ENCODE measurements around the gene PCK2.
A peak's percentile ranks its signal among the peaks of the same experiment; 100 is the strongest.

PCK2 gene

DNA sequence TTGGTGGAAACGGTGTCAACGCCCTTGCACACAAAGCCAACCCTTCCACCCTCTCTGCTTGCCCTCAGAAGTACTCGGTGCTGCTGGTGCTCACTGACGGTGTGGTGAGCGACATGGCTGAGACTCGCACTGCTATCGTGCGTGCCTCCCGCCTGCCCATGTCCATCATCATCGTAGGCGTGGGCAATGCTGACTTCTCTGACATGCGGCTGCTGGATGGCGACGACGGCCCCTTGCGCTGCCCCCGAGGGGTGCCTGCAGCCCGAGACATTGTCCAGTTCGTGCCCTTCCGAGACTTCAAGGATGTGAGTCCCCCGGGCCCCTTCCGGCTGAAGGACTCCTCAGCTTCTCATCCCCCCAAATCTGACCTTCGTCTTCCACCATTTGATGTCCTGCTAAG, 17.0 kb upstream of the PCK2 start:
- DNase-seq = no peak

DNA sequence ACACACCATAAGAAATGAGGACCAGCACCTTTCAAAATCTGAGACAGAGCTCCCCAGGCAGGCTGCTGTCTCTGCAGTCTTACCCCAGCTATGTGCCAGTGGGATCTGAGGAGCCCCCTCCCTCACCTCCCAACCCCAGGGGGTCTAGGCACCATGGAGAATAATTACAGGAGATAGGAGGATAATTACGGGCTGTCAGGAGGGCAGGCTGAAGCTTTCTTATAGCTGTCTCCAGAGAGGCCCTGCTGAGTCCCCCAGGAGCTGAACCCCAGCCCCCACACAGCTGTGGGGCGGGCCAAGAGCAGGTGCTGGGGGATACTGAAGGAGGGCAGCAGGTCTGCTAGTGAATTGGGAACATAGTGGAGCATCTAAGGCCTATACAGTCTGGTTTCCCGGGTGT, 16.0 kb upstream of the PCK2 start:
- no peak for DNase-seq

DNA sequence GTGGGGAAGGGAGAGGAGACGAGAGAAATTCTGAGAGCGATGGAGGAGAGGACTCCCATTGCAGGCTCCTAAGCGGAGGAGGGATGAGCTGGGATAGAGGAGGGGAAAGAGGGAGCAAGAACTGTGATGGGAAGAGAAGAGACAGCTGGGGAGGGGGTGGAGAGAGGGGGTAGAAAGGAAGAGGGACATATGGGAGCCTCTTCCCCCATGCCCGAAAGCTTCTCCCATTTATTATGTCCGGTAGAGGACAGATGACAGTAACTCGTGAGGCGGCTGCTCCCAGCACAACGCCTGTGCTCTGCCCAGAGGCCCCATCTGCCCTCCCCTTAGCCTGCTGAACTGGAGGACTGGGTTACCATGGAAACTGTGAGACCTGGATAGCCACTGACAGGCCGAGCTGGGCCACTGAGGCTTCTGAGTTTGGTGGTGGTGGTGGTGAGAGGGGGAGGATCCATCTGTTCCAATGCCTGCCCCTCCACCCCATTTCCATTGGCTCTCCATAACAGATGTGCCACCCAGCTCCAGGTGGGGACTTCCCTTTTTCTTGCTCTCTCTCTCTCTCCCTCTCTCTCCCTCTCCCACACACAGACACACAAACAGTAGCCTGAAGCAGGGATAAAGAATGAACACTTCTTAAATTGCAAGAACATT, 14.5 kb upstream of the PCK2 start:
- no peak for DNase-seq

DNA sequence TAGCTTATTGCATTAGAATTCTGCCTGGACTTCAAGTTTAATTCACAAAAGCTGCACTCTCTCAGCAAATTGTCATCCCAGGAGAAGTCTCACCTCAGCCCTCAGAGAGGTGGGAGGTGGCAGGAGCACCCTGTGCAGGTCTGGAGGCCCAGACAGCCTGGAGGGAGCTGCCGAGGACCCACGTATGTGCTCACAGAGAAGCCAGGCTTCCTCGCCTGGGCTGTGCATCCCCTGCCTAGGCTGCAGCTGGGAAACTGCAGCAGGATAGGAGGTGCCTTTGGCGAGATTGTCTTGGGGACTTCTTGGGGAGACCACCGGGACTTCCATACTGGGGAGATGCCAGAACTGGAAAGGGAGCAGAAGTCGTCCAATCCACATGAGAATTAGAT, 14.0 kb upstream of the PCK2 start:
- no peak for DNase-seq

DNA sequence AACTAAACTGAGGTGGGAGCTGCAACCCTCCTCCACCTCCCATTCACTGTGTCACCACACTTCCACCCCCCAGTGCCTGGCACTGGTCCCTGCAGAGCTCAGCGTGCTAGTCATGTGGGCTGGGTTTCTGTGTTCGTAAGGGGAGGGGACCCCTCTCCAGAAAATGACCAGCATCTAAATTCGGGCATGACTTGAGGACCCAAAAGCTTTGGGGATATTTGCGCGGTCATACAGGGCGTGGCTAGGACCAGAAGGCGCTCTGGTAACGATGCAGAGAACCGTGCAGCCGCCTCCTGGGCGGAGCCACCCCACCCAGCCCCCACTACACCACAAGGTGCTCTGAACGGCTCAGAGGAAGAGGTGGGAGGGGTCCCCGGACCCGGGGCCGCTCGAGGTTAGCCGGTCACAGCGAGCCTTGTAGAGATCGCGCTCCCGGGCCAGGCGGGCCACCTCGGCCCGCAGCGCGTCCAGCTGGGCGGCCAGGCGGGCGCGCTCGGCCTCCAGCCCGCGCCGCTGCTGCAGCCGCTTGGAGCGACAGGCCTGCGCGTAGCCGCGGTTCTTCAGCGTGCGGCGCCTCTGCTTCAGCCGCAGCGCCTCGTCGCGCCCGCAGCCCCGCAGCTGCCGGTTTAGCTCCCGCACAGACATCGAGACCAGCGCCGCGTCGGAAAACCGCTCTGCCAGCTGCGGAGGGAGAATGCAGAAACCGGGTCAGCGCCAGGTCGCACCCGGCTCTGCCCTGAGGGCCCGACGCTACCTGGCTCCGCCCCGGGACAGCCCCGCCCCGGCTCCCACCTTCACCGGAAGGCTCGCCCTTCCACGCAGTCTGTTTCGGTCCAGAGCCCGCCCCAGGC, 13.0 kb upstream of the PCK2 start:
- DNase-seq = peak; percentile 80

DNA sequence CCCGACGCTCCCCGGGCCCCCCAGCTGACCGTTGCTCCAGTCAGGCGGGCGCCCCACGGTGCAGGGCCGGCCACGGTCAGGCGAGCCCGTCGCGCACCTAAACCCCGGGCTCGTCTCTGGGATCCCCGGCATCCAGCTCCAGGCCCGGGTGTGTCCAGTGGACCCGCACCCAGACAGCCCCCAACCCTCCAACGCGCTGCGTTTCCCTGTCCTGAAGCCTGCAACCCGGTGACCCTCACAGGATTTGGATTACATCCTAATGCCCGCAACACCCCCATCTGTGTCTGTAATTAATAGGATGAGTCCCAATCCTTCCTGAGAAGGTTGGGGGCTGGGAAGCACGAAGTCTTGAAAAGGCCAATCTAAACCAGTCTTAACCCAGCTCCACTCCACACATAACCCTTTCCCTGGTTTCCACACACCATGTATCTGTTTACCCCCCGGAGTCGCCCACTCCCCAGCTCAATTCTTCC, 12.3 kb upstream of the PCK2 start:
- no peak for DNase-seq

DNA sequence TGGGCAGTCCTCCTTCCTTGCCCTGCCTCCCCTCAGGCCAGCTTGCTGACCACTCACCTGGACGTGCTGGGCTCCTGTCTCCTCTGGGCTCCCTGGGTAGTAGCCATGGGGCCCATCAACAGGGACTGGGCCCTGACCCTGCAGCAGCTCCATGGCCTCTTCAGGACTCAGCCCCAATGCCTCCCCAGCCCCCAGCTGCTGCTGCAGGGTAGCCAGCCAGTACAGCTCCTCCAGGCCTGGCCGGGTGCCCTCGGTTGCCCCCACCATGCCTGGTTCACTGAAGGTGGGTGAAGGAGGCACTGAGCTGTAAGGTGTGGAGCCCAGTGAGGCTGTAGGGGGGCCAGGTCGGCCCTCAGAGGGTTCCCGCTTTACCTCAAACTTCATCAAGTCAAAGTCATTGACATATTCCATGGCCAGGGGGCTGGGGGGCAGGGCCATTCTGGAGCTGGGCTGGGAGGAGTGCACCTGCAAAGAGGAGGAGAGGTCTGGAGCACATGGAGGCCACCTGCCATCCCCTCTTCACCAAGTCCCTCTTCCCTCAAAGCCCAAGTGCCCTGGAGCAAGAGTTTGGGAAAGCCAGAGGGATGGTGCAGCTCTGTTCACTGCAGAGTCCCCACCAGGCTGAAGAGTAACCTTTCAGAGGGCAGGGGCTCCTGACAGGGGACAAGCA, 11.6 kb upstream of the PCK2 start:
- DNase-seq = no peak

DNA sequence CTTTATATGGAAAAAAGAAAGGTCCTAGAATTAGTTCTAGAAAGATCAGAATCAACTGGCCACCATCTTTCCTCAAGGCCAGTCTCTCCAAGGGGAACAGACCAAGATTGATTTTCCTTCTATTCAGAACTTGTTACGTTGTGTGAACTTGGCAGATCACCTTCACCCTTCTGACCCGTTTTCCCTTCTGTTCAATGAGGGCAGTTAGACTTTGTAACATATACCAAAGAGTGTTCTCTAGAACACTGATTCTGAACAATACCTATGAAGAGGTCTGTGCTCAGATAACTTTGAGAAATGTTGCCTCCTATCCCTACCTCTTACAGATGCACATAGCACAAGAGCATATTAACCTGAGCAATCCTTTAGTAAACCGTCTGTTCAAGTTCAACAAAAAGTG, 10.6 kb upstream of the PCK2 start:
- no peak for DNase-seq

DNA sequence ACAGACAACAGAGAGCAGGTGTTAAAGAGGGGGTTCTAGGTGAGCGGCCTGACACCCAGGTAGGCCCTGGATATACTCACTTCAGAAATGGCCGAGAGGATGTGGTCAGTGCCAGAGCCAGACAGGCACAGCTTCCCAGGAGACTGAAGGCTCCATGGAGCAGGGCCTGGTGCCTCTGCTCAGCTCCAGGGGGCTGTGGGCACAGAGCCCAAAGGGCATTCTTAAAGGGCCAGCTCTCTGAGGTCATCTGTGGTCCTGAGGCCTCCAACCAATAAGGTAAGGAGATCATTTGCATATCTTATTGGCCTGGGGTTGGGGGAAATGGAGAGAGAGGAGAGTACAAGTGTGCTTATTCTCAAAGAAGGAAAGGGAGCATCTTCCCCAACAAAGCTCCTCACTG, 9.7 kb upstream of the PCK2 start:
- DNase-seq = no peak

DNA sequence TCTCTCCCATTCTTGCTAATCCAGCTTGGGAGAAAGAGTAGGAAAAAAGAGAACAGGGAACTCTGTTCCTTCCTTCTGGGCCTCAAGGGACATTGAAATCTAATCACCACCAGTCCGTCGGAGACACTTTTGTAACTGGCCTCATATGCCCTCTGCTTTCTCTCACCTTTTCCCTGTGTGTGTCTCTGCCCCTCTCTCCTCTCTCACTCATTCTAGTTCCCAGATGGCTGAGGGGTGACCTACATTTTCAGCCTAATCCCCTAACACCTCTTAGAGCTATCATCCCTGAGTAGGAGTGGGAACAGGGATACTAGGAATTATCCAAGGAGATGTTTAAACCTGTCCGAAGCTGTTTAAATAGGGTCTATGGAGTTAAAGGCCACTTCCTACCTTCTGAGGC, 8.9 kb upstream of the PCK2 start:
- DNase-seq = no peak

DNA sequence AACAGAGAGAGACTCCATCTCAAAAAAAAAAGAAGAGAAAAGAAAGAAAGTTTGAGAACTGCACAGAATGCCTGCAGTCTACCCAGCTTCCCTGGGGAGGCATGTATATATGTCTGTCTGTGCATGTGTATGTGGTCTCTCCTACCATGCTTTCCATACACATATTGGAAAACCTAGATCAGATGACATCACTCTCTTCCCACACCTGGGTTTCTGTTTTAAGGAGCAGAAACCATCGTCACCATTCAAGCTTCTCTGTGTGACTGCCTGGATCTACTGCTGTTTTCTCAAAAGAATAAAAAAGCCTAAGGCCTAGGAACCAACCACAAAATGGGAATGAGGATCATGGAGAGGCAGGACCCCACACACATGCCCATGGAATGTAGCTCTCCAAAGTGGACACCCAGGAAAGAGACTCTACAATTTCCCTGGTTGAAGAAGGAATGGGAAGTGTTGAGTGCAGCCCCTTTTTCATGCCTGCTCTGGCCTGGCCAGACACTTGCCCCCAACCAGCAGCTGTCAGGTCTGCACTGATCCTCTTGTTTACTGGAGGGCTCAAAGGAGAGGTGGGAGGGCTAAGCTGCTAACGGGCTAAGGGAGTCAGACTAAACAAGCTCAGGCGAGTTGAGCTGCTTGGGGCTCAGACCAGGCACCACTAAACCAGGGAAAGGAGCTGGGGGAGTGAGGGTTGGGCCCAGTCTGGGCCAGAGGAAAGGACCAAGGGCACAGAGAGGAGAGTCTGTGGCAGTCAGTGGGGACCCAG, 7.7 kb upstream of the PCK2 start:
- no peak for DNase-seq

DNA sequence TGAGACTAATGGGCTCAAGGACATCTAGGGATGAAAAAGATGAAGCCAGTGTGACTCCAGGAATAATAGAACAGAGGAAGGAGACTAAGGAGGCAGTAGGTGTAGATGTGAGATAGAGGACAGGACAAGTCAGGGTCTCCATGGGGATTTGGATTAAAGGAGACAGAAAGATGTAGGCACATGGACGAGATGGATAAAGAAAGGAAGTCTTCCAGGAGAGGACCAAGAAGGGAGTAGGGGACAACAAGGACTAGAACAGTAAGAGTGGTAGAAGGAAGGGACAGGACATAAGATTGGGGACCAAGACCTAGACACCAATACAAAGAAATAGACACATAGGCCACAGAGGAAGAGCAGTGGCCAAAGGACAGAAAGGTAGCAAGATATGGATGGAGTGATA, 7.1 kb upstream of the PCK2 start:
- DNase-seq = no peak

DNA sequence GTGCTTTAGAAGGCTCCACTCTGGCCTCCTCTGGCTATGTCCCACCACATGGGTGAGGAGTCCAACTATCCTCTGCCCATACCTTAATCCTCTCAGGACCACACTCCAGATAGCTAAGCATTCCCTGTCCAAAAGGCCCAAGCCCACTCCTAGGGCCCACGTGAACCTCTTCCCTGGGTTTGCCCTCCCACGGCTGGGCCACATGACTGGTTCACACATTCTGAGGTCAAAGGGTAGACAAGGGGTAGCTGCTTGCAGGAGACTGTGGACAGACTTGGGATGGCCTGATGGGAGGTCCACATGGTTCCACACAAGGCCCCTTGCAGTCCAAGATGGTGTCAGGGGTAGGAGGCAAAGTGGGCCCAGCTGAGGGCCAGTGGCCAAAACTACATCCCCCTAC, 6.0 kb upstream of the PCK2 start:
- DNase-seq = no peak

DNA sequence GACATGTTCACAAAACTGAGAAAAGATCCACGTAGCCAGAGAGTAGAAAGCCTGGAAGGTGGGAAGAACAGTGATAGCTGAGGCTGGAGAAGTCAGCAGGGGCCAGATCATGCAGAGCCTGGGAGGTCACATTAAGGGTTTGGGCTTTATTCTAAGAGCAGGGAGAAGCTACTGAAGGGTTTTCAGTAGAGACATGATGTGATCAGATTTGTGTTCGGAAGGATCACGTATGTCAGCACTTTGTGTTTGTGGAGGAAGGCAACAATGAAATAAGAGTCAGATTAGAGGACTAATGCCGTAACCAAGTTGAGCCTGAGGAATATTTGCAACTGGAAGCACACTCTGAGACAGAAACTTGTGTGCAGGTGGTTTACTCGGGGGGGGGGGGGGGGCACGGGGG, 4.2 kb upstream of the PCK2 start:
- no peak for DNase-seq

DNA sequence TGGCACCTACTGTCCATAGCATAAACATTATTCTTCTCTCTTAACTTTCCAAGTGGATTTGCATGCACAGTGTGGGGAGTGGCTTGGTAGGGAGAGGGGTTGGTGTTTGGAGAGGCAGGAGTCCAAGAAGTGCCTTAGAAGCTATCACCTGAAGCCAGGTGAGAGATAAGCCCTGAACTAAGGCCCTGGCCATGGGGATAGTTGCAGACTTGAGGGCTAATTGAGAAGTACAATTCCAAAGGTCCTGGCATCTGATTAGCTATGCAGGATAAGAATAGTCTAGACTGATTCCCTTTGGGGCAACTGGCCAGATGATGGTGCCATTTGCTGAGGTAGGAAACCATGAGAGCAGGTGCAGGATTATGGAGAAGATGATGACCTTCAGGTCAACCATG, 2.0 kb upstream of the PCK2 start:
- no peak for DNase-seq

DNA sequence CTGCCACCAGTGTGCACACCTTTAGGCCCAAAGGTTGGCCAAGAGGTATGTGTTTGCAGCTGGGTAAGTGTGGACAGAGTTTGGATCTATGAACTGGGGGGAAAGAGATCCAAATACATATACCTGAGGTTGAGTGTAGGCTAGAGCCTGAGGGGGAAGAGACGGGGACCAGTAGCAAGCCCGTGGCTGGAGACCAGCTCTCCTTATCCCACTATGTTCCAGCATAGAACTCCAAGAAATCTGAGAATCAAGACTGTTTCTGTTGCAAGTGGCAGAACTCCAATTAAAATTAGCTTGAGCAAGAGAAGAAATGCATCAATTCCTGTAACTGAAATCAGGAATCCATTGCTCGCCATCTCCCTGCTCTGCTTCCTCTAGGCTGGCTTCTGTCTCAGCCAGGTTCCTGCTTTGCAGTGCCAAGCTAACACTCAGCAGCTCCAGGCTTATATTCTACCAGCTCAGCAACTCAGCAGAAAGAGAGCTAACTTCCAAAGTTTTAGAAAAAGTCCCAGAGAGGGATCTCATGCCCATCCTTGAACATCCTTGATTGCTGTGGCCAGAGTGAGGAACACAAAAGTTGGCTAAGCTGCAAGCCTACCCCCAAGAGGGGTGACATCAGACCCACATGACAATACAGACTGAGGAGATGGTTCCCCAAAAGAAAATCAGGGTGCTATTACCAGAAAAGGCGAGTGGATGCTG, 1.5 kb upstream of the PCK2 start:
- no peak for DNase-seq

DNA sequence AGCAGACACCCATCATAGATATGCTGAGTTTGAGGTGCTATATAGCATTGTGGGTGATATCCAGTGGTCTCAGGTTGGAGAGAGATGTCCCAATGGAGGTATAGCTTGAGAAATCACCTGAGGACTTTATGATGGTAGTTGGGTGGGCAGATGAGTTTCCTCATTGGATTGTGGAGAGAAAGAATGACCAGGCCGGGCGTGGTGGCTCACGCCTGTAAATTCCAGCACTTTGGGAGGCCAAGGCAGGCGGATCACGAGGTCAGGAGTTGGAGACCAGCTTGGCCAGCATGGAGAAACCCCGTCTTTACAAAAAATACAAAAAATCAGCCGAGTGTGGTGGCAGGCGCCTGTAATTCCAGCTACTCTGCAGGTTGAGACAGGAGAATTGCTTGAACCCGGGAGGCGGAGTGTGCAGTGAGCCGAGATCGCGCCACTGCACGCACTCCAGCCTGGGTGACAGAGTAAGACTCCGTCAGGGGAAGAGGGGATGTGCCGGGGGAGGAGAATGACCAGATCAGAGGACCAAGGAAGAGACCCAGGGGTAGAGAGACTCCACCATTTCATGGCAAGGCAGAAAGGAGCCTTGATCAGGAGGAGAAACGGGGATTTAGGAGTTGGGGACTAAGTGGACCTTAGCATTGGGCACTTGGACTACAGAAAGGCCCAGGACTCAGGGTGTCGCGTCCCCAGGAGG, 757 bp upstream of the PCK2 start:
- DNase-seq = no peak

DNA sequence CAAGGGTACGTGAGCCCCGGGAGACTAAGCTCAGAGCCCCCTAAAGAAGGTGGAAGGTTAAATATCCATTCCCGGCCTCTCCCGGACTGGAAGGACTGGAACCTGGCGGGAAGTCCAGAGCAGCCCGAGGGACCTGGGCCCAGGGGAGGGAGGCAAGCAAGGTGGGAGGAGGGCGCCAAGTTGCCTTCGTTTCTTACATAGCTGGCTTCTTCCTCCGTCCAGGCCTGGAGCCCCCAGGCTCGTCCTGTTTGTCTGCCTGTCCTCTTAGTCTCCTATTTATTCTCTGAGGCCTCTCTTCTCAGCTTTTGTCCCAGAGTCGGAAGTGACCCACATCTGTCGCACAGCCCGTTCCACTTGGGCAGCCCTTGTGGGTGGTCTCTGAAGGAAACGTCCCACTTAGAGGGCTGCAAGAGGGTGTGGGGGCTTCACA, 745 bp downstream of the PCK2 start:
- DNase-seq = peak; percentile 40

DNA sequence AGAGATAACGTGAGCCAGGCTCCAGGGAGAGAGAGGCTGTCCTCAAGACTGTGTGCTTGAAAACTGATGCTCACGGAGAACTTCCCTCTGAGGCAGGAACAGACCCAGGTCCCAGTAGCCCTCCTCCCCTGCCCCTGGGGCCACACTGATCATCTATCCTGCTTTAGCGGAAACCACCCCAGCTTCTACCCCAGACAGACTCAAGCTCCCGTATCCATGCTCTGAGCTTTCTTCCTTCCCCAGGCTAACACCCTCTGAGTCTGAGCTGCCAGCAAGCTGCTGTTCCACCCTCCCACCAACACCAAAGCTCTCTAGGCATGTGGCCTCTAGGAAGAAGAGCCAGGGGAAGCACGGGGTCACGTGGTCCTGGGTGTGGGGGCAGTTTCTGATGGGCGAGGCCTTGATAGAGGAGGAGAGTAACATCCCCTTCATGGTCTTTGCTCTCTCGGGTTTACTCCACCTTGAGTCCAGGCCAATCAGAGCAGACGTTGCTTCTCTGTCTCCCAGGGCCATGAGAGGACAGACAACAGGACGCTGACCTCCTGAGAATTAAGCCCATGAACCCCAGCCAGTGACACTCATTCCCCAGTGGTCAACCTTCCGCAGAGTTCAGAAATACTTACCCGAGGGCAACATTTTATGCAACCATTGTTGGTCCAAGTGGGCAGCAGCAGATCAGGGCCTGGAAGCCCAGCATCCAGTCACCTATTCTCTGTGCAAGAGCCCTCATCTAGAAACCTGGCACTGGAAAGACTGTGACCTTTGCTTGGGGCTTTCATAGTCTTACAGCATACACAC, 1.4 kb downstream of the PCK2 start:
- peak; percentile 81 for DNase-seq

DNA sequence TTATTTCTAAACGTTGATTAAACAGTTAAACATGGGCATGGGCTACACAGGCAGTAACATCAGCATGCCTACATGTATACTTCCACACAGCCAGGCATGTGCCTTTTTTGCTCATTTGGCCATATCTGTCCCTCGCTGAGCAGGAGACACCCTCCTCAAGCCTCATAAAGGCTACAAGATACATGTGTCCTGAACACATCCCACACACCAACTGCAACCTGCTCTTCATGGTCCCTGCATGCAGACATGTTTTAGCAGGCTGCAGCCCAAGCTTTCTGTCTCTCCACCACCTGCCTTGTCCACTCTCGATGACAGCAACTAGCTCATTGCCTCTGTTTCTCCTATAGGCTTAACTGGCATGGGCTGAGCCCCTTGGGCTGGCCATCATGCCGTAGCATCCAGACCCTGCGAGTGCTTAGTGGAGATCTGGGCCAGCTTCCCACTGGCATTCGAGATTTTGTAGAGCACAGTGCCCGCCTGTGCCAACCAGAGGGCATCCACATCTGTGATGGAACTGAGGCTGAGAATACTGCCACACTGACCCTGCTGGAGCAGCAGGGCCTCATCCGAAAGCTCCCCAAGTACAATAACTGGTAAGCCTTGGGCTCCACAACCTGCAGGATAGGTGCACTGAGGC, 2.6 kb downstream of the PCK2 start:
- no peak for DNase-seq
